GM23338 (cell line): Measurements from ENCODE around the gene ENPEP. TPM values are rescaled to one million over a fixed set of nuclear protein-coding genes. Genes with fewer than 3 reads are reported as not detected.

Experiments
- ATAC-seq: fragments of 200-7000 bp; cut with Tn5 transposase; 3 replicates; pipeline ENCODE4 v1.9.1; 2020
- DNase-seq: peaks from one replicate; pipeline ENCODE4 v3.0.0-alpha.2; 2015; ENCODE audit warnings: low spot score
- H2AFZ ChIP-seq: fragments of 200-600 bp; sonication (generic); 2 replicates; pipeline ENCODE4 v1.8.0; 2016; ENCODE audit warnings: antibody characterized with exemption, mild to moderate bottlenecking, moderate library complexity
- H3F3A ChIP-seq: fragments of 200-600 bp; sonication (generic); replicated peaks from 2 replicates; pipeline ENCODE4 v1.8.0; 2017; ENCODE audit warnings: antibody characterized with exemption, mixed run types, low read depth
- H3K27ac ChIP-seq: fragments of 200-600 bp; sonication (generic); 2 replicates; pipeline ENCODE4 v1.6.1; 2016; ENCODE audit warnings: low read depth
- H3K27me3 ChIP-seq: fragments of 200-600 bp; sonication (generic); 2 replicates; pipeline ENCODE4 v1.8.0; 2016; ENCODE audit warnings: mild to moderate bottlenecking, mixed run types, moderate library complexity; ENCODE audit not compliant: insufficient read depth
- H3K36me3 ChIP-seq: fragments of 200-600 bp; sonication (generic); 2 replicates; pipeline ENCODE4 v1.8.0; 2016; ENCODE audit warnings: mild to moderate bottlenecking; ENCODE audit not compliant: insufficient read depth
- H3K4me1 ChIP-seq: fragments of 200-600 bp; sonication (generic); 2 replicates; pipeline ENCODE4 v1.8.0; 2016; ENCODE audit warnings: mild to moderate bottlenecking, moderate library complexity; ENCODE audit not compliant: insufficient read depth
- H3K4me2 ChIP-seq: fragments of 200-600 bp; sonication (generic); 2 replicates; pipeline ENCODE4 v1.7.1; 2017; ENCODE audit warnings: mixed run types
- H3K4me3 ChIP-seq: fragments of 200-600 bp; sonication (generic); 2 replicates; pipeline ENCODE4 v1.6.1; 2016; ENCODE audit warnings: mixed run types
- H3K79me2 ChIP-seq: fragments of 200-600 bp; sonication (generic); replicated peaks from 2 replicates; pipeline ENCODE4 v1.8.0; 2017; ENCODE audit warnings: mild to moderate bottlenecking; ENCODE audit not compliant: insufficient read depth
- H3K9me2 ChIP-seq: fragments of 200-600 bp; sonication (generic); 2 replicates; pipeline ENCODE4 v1.8.0; 2017; ENCODE audit not compliant: insufficient read depth
- H4K20me1 ChIP-seq: fragments of 200-600 bp; sonication (generic); replicated peaks from 2 replicates; pipeline ENCODE4 v1.8.0; 2017; ENCODE audit warnings: mild to moderate bottlenecking; ENCODE audit not compliant: insufficient read depth
- H3K27ac Mint-ChIP-seq: 2 replicates; pipeline ENCODE4 v1.8.0; 2020; ENCODE audit warnings: inconsistent platforms, mild to moderate bottlenecking, moderate library complexity, mixed read lengths
- H3K27me3 Mint-ChIP-seq: 3 replicates; pipeline ENCODE4 v1.8.0; 2022; ENCODE audit warnings: low read depth, mild to moderate bottlenecking, moderate library complexity, mixed read lengths, inconsistent platforms; ENCODE audit not compliant: insufficient read depth, poor library complexity
- H3K36me3 Mint-ChIP-seq: 3 replicates; pipeline ENCODE4 v1.8.0; 2021; ENCODE audit warnings: low read depth, mild to moderate bottlenecking, inconsistent platforms, moderate library complexity, mixed read lengths
- H3K4me1 Mint-ChIP-seq: 3 replicates; pipeline ENCODE4 v1.8.0; 2020; ENCODE audit warnings: mild to moderate bottlenecking, inconsistent platforms, mixed read lengths
- H3K4me3 Mint-ChIP-seq: 3 replicates; pipeline ENCODE4 v1.8.0; 2021; ENCODE audit warnings: moderate library complexity, mild to moderate bottlenecking, inconsistent platforms, mixed read lengths
- H3K9me3 Mint-ChIP-seq: 3 replicates; pipeline ENCODE4 v1.8.0; 2020; ENCODE audit warnings: moderate library complexity, mild to moderate bottlenecking, inconsistent platforms, mixed read lengths
- ETS1 ChIP-seq: IDR thresholded peaks from 2 replicates; pipeline ENCODE4 v1.6.1; 2016; ENCODE audit warnings: antibody characterized with exemption
- EZH2 ChIP-seq: fragments of 200-600 bp; sonication (generic); IDR thresholded peaks from one replicate; pipeline ENCODE4 v1.8.0; 2017; ENCODE audit warnings: antibody characterized with exemption, mild to moderate bottlenecking, low read depth; ENCODE audit not compliant: unreplicated experiment
- EZH2phosphoT487 ChIP-seq: fragments of 200-600 bp; sonication (generic); IDR thresholded peaks from one replicate; pipeline ENCODE4 v1.8.1; 2018; ENCODE audit warnings: antibody characterized with exemption; ENCODE audit not compliant: unreplicated experiment
- JUNB ChIP-seq: IDR thresholded peaks from one replicate; pipeline ENCODE4 v1.6.1; 2016; ENCODE audit warnings: antibody characterized with exemption; ENCODE audit not compliant: unreplicated experiment
- NANOG ChIP-seq: IDR thresholded peaks from 2 replicates; pipeline ENCODE4 v1.6.1; 2016; ENCODE audit warnings: antibody characterized with exemption, borderline replicate concordance
- STAT1 ChIP-seq: IDR thresholded peaks from one replicate; pipeline ENCODE4 v1.6.1; 2016; ENCODE audit warnings: antibody characterized with exemption; ENCODE audit not compliant: unreplicated experiment
- ZNF462 ChIP-seq: fragments of 250-450 bp; sonication (Bioruptor Pico); IDR thresholded peaks from 2 replicates; pipeline ENCODE4 v1.5.0; 2020; ENCODE audit warnings: mild to moderate bottlenecking, moderate library complexity
- polyA plus RNA-seq: library from polyadenylated mRNA; unstranded; fragments of >200 nt; fragmentation: Nextera tagmentation; extraction: Ambion mirVana; gene quantifications from 2 replicates; pipeline ENCODE4 v1.2.1, GENCODE V29; 2016
- total RNA-seq: library from RNA; depleted of rRNA; stranded (reverse); fragments of >200 nt; shearing (Covaris generic); gene quantifications from 2 replicates; pipeline ENCODE4 v1.2.3, GENCODE V29; 2014

Gene ENPEP
- total and polyA plus RNA-seq, 2 experiments from 2014 or later: 0.79 to 1.5 TPM

- TF ChIP-seq STAT1: no peak
- TF ChIP-seq JUNB: no peak
- no peak for TF ChIP-seq EZH2
- no peak for TF ChIP-seq ZNF462 (CRISPR knock-in tag)
- no peak for TF ChIP-seq EZH2phosphoT487
- Histone ChIP-seq H2AFZ (no peak overlapping the region), H3K9me2 (peaks cover 8% of the 10 kb centered on the region; the same call in 1 of the 2 replicates), H3K27me3 (no peaks in the 10 kb centered on the region), H3K36me3 (no peaks in the 10 kb centered on the region), H3K79me2 (no peaks in the 10 kb centered on the region), H3F3A (no peaks in the 10 kb centered on the region), H3K27ac (no peak overlapping the region), H3K4me3 (no peak overlapping the region), H3K4me1 (no peaks in the 10 kb centered on the region), H4K20me1 (no peaks in the 10 kb centered on the region), H3K4me2 (no peak overlapping the region)
- Mint-ChIP-seq H3K27me3 (peaks cover 2% of the 10 kb centered on the region), H3K4me3 (no peak overlapping the region), H3K27ac (no peak overlapping the region), H3K4me1 (no peaks in the 10 kb centered on the region), H3K9me3 (peaks cover 6% of the 10 kb centered on the region; the same call in 2 of the 3 replicates), H3K36me3 (no peaks in the 10 kb centered on the region)
- ATAC-seq (no peak), DNase-seq (no peak)
Measured at GRCh38 chr4:110597582-110597981, 121.6 kb downstream of the ENPEP start.

GRCh38 chr4:110602061-110602460 lies 126.1 kb downstream of the ENPEP start:
- H3K27ac Mint-ChIP-seq: no peak overlapping the region
- Histone ChIP-seq H3F3A (no peaks in the 10 kb centered on the region), H3K4me1 (no peaks in the 10 kb centered on the region), H3K79me2 (no peaks in the 10 kb centered on the region), H3K4me3 (no peak overlapping the region), H4K20me1 (no peaks in the 10 kb centered on the region), H3K9me2 (0 out of 2 replicates have a peak, but pooled peaks cover 8% of the 10 kb centered on the region), H2AFZ (no peak overlapping the region), H3K27ac (no peak overlapping the region), H3K36me3 (no peaks in the 10 kb centered on the region), H3K4me2 (no peak overlapping the region), H3K27me3 (peaks cover 2% of the 10 kb centered on the region; the same call in 1 of the 2 replicates)
- DNase-seq (no peak), ATAC-seq (no peak)
- no peak overlapping the region for H3K4me3 Mint-ChIP-seq
- no peaks in the 10 kb centered on the region for H3K36me3 Mint-ChIP-seq
- no peaks in the 10 kb centered on the region; the same call in 1 of the 3 replicates for H3K9me3 Mint-ChIP-seq
- no peaks in the 10 kb centered on the region for H3K4me1 Mint-ChIP-seq
- peaks cover 2% of the 10 kb centered on the region for H3K27me3 Mint-ChIP-seq
- TF ChIP-seq EZH2 (no peak), NANOG (no peak), ETS1 (no peak)
